ENCODE measurements around the gene IL18.
A peak's percentile ranks its signal among the peaks of the same experiment; 100 is the strongest.

Gene IL18

DNA sequence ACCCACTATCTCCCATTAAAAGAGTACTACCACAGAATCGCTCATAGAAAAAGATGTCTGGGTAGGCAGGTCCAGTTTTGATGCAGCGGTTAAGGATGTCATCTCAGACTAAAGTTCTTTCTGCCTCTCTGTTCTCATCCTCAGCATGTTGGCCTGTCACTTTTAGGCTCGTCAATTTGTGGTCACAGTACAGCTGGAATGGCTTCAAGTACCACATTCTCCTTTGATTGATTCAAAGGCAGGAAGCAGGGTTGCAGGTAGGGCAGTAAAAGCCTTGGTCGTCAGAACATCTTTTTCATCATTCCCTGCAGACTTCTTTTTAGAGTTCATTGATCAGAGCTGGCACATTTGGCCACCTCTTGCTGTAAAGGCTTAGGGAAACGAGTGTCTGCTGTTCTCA is 48.5 kb downstream of the IL18 start:
- peaks cover 9% of the 10 kb centered on the region for H3K4me1 ChIP-seq (ENCODE audit: low read length)
- H3F3A ChIP-seq (ENCODE audit: insufficient read depth, low read length), result no peaks in the 10 kb centered on the region

DNA sequence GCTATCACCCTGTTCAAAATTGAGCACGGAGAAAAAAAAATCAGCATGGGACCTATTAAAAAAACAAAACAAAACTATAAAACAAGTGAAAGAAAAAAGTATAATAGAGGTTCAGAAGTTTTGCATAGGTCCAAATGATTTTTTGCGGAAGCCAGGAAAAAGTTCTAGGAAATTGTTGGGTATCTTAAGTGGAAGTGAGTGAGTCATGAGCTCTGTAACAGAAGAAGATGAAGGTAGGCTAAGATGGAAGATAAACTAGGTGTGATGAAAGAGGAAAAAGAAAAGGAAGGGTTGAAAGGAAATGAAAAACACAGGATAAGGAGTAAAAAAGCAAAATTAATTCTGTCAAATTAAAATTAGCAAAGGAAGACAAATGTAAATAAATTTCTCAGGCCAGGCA is 49.4 kb downstream of the IL18 start:
- Histone ChIP-seq H3K4me2 (ENCODE audit: low read depth, low read length) (no peak overlapping the region), H3K4me1 (ENCODE audit: low read length) (peaks cover 9% of the 10 kb centered on the region), H3K9me3 (replicated peaks; ENCODE audit: insufficient read depth, low read length) (no peaks in the 10 kb centered on the region), H3K79me2 (ENCODE audit: low read length) (no peaks in the 10 kb centered on the region), H2AFZ (ENCODE audit: low read length) (no peak overlapping the region), H3K9me2 (replicated peaks; ENCODE audit: insufficient read depth, low read length) (no peaks in the 10 kb centered on the region), H3K27me3 (replicated peaks; ENCODE audit: insufficient read depth, low read length) (no peaks in the 10 kb centered on the region), H3K4me3 (ENCODE audit: low read length) (no peak overlapping the region), H3K27ac (ENCODE audit: low read length) (no peak overlapping the region), H3F3A (ENCODE audit: insufficient read depth, low read length) (no peaks in the 10 kb centered on the region), H3K36me3 (replicated peaks; ENCODE audit: insufficient read depth, low read length) (no peaks in the 10 kb centered on the region), H4K20me1 (ENCODE audit: insufficient read depth, low read length) (no peaks in the 10 kb centered on the region), H3K9ac (ENCODE audit: low read length) (no peak overlapping the region)
- DNase-seq, result no peak
- no peak for TF ChIP-seq EZH2 (optimal IDR thresholded peaks at IDR 0.05; ENCODE audit: low read depth, low read length)
- TF ChIP-seq, protein P1, sequence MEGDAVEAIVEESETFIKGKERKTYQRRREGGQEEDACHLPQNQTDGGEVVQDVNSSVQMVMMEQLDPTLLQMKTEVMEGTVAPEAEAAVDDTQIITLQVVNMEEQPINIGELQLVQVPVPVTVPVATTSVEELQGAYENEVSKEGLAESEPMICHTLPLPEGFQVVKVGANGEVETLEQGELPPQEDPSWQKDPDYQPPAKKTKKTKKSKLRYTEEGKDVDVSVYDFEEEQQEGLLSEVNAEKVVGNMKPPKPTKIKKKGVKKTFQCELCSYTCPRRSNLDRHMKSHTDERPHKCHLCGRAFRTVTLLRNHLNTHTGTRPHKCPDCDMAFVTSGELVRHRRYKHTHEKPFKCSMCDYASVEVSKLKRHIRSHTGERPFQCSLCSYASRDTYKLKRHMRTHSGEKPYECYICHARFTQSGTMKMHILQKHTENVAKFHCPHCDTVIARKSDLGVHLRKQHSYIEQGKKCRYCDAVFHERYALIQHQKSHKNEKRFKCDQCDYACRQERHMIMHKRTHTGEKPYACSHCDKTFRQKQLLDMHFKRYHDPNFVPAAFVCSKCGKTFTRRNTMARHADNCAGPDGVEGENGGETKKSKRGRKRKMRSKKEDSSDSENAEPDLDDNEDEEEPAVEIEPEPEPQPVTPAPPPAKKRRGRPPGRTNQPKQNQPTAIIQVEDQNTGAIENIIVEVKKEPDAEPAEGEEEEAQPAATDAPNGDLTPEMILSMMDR (IDR thresholded peaks at IDR 0.05; ENCODE audit: low read length), result no peak
- TF ChIP-seq EZH2phosphoT487 (IDR thresholded peaks at IDR 0.05; ENCODE audit: low read length), result no peak

More for the DNA sequence above, 48.5 kb downstream of the IL18 start:
- Histone ChIP-seq H3K79me2 (ENCODE audit: low read length) (no peaks in the 10 kb centered on the region), H3K27me3 (replicated peaks; ENCODE audit: insufficient read depth, low read length) (no peaks in the 10 kb centered on the region), H4K20me1 (ENCODE audit: insufficient read depth, low read length) (no peaks in the 10 kb centered on the region), H3K9ac (ENCODE audit: low read length) (no peak overlapping the region), H3K36me3 (replicated peaks; ENCODE audit: insufficient read depth, low read length) (no peaks in the 10 kb centered on the region), H3K9me3 (replicated peaks; ENCODE audit: insufficient read depth, low read length) (no peaks in the 10 kb centered on the region), H3K4me3 (ENCODE audit: low read length) (no peak overlapping the region), H3K9me2 (replicated peaks; ENCODE audit: insufficient read depth, low read length) (no peaks in the 10 kb centered on the region), H3K4me2 (ENCODE audit: low read depth, low read length) (no peak overlapping the region), H2AFZ (ENCODE audit: low read length) (no peak overlapping the region), H3K27ac (ENCODE audit: low read length) (no peak overlapping the region)
- TF ChIP-seq, protein P1 (IDR thresholded peaks at IDR 0.05; ENCODE audit: low read length), result no peak
- no peak for TF ChIP-seq EZH2phosphoT487 (IDR thresholded peaks at IDR 0.05; ENCODE audit: low read length)
- TF ChIP-seq EZH2 (optimal IDR thresholded peaks at IDR 0.05; ENCODE audit: low read depth, low read length), result no peak
- DNase-seq, result no peak

DNA sequence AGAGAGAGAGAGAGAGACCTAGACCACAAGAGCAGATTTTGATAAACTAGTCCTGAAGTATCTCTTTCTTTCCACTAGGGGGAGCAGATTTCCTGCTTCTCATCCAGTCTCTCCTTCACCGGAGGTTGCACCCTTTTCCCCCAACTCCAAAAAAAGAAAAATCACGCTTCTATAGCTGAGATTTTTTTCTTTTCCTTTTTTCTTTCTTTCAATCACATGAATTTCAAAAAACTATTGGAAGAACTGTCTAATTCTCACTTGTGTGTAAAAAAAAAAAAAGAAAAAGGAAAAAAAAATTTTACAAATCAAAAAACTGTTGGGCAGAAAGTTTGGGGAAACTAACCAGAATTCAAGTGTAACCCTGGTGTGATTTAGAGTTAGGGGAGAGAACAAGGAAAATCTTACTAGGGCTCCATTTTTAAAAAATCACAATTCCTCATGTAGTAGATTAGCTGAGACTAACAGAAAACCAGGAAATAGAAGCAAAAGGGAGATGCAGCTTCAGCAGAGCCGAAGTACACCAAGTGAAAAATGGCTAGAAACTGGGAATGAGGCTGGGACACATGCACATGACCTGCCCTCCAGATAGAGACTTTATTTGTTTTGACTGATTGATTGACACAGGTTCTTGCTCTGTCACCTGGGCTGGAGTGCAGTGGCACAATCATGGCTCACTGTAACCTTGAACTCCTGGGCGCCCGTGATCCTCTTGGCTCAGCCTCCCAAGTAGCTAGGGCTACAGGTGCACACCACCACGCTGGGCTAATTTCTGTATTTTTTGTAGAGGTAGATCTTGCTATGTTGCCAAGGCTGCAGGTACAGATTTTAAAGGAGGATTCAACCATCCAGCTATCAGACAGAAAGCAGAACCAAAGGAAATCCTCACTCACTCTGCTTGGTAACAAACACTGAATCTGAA is 50.1 kb downstream of the IL18 start:
- Histone ChIP-seq H3K4me1 (ENCODE audit: low read length) (peaks cover 9% of the 10 kb centered on the region), H3F3A (ENCODE audit: insufficient read depth, low read length) (no peaks in the 10 kb centered on the region), H4K20me1 (ENCODE audit: insufficient read depth, low read length) (no peaks in the 10 kb centered on the region), H3K9me2 (replicated peaks; ENCODE audit: insufficient read depth, low read length) (no peaks in the 10 kb centered on the region), H3K9me3 (replicated peaks; ENCODE audit: insufficient read depth, low read length) (no peaks in the 10 kb centered on the region), H3K36me3 (replicated peaks; ENCODE audit: insufficient read depth, low read length) (no peaks in the 10 kb centered on the region), H3K4me3 (ENCODE audit: low read length) (no peak overlapping the region), H2AFZ (ENCODE audit: low read length) (0 out of 2 replicates have a peak overlapping the region, but pooled peaks have one; percentile 17), H3K27ac (ENCODE audit: low read length) (no peak overlapping the region), H3K9ac (ENCODE audit: low read length) (no peak overlapping the region), H3K4me2 (ENCODE audit: low read depth, low read length) (peak overlapping the region; percentile 4; the same call in 1 of the 2 replicates), H3K27me3 (replicated peaks; ENCODE audit: insufficient read depth, low read length) (no peaks in the 10 kb centered on the region), H3K79me2 (ENCODE audit: low read length) (no peaks in the 10 kb centered on the region)
- no peak for TF ChIP-seq EZH2phosphoT487 (IDR thresholded peaks at IDR 0.05; ENCODE audit: low read length)
- TF ChIP-seq, protein P1 (IDR thresholded peaks at IDR 0.05; ENCODE audit: low read length), result peak; percentile 52
- DNase-seq, result peak; percentile 47

Data from MM.1S (cell line).